GM12864 (cell line): Measurements from ENCODE around the gene CFAP299.

Experiments
- DNase-seq: peaks from one replicate; pipeline ENCODE4 v3.0.0-alpha.2; 2011; ENCODE audit warnings: low read depth
- H3K4me3 ChIP-seq: 2 replicates; pipeline ENCODE4 v1.5.1; 2011; ENCODE audit warnings: mild to moderate bottlenecking, low read depth, low read length, control low read depth
- CTCF ChIP-seq: IDR thresholded peaks from 2 replicates; pipeline ENCODE4 v1.5.1; 2011; ENCODE audit warnings: low read depth, mild to moderate bottlenecking, moderate library complexity, low read length, control low read depth, inconsistent platforms; ENCODE audit errors: missing control alignments

CFAP299 gene

DNA sequence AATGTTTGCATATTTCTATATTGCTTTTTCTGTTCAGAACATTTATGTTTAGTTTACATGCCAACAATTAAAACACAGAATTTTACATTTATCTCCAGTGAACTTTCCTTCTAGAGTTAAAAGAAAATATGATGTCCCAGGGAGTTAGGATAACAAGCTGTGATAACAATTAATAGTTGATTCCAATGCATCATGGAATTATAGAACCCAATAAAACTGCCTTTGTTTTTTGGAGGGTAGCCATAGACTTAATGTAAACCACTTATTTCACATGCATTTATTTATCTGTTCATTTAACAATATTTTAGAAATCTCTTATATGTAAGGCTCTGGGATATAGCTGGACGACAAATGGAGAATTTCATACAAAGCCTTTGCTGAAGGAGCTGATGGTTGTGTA lies 180.0 kb downstream of the CFAP299 start:
- no peak for DNase-seq
- no peak for TF ChIP-seq CTCF
- no peak overlapping the region for H3K4me3 ChIP-seq

DNA sequence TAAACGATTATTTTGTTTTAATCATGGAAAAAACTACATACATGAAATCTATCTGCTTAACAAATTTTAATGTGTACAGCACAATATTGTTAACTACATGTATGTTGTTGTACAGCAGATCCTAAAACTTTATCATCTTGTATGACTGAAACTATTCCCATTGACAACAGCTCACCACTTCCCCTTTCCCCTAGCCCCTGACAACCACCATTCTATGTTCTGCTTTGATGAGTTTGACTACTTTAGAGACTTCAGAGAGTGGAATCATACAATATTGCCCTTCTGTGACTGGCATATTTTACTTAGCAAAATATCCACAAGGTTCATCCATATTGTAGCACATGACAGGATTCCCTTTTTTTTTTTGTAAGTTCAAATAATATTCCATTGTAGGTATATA lies 185.9 kb downstream of the CFAP299 start:
- DNase-seq, result no peak
- no peak overlapping the region for H3K4me3 ChIP-seq
- TF ChIP-seq CTCF, result no peak

DNA sequence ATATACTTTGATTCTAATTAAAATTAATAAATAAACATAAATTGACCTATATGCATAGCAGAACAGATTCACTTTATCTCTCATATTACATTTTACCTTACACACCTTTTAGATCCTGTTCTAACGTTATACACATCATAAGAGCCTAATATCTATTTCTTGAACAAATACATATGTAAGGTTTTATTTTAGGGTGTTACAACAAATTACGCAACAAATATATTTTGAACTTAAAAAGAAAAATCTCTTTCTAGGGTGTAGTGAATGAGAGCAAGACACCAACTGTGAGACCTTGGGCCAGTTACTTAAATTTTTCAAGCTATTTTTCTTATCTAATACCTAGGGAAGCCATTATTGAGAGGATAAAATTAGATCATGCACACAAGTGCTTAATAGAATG lies 191.2 kb downstream of the CFAP299 start:
- no peak for TF ChIP-seq CTCF
- no peak overlapping the region for H3K4me3 ChIP-seq
- no peak for DNase-seq

DNA sequence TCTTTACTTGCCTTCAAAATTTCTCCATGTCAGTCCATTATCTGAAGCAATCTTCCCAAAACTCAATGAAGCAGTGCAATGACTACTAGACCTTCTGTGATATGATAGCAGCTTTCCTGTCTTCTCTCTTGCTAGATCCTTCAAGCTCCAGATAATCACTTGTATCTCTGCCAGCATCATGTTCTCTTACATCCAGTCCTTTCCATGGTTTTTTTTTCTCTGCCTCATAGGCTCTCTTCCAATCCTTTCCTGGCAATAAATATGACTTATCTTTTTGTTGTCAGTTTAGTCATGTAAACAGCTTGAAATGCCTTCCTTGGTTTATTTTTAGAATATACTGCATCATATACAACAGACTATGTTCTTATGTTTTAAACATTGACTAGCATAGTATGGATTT lies 193.5 kb downstream of the CFAP299 start:
- no peak for DNase-seq
- no peak overlapping the region for H3K4me3 ChIP-seq
- no peak for TF ChIP-seq CTCF

- DNase-seq, result no peak
- H3K4me3 ChIP-seq, result no peak overlapping the region
- no peak for TF ChIP-seq CTCF
Observed at GRCh38 chr4:80532674-80533333, 197.3 kb downstream of the CFAP299 start.

- no peak for DNase-seq
- H3K4me3 ChIP-seq, result no peak overlapping the region
- no peak for TF ChIP-seq CTCF
Observed at GRCh38 chr4:80535551-80535950, 200.0 kb downstream of the CFAP299 start.

- TF ChIP-seq CTCF, result no peak
- DNase-seq, result no peak
Observed at GRCh38 chr4:80538276-80538926, 202.9 kb downstream of the CFAP299 start.

More at GRCh38 chr4:80538276-80538926, 202.9 kb downstream of the CFAP299 start:
- H3K4me3 ChIP-seq, result no peak overlapping the region
